NT2/D1 (cell line): ENCODE results near the gene CABP4.

Experiments
- DNase-seq: peaks from one replicate; pipeline ENCODE4 v3.0.0-alpha.2; 2011; ENCODE audit warnings: low read depth, low spot score
- H3K27me3 ChIP-seq: 2 replicates; pipeline ENCODE4 v1.6.0; 2011; ENCODE audit warnings: mild to moderate bottlenecking; ENCODE audit not compliant: insufficient read length, insufficient read depth
- H3K36me3 ChIP-seq: 2 replicates; pipeline ENCODE4 v1.6.1; 2011; ENCODE audit warnings: mild to moderate bottlenecking, low read length, mixed read lengths; ENCODE audit not compliant: insufficient read depth, insufficient read length
- H3K4me1 ChIP-seq: 2 replicates; pipeline ENCODE4 v1.5.1; 2011; ENCODE audit not compliant: insufficient read depth, insufficient read length
- H3K4me3 ChIP-seq: 2 replicates; pipeline ENCODE4 v1.5.1; 2011; ENCODE audit warnings: low read depth; ENCODE audit not compliant: insufficient read length
- H3K9ac ChIP-seq: 2 replicates; pipeline ENCODE4 v1.6.0; 2011; ENCODE audit warnings: low read depth; ENCODE audit not compliant: insufficient read length
- H3K9me3 ChIP-seq: 2 replicates; pipeline ENCODE4 v1.5.1; 2011; ENCODE audit warnings: mild to moderate bottlenecking, low read length; ENCODE audit not compliant: insufficient read depth
- SUZ12 ChIP-seq: IDR thresholded peaks from 2 replicates; pipeline ENCODE4 v1.6.1; 2011; ENCODE audit not compliant: insufficient read length, insufficient read depth; ENCODE audit errors: extremely low read depth
- YY1 ChIP-seq: IDR thresholded peaks from 2 replicates; pipeline ENCODE4 v1.6.1; 2011; ENCODE audit not compliant: insufficient read length, insufficient read depth
- ZNF274 ChIP-seq: IDR thresholded peaks from 2 replicates; pipeline ENCODE4 v1.6.1; 2011; ENCODE audit warnings: mild to moderate bottlenecking, low read depth, low read length

Gene CABP4

DNA sequence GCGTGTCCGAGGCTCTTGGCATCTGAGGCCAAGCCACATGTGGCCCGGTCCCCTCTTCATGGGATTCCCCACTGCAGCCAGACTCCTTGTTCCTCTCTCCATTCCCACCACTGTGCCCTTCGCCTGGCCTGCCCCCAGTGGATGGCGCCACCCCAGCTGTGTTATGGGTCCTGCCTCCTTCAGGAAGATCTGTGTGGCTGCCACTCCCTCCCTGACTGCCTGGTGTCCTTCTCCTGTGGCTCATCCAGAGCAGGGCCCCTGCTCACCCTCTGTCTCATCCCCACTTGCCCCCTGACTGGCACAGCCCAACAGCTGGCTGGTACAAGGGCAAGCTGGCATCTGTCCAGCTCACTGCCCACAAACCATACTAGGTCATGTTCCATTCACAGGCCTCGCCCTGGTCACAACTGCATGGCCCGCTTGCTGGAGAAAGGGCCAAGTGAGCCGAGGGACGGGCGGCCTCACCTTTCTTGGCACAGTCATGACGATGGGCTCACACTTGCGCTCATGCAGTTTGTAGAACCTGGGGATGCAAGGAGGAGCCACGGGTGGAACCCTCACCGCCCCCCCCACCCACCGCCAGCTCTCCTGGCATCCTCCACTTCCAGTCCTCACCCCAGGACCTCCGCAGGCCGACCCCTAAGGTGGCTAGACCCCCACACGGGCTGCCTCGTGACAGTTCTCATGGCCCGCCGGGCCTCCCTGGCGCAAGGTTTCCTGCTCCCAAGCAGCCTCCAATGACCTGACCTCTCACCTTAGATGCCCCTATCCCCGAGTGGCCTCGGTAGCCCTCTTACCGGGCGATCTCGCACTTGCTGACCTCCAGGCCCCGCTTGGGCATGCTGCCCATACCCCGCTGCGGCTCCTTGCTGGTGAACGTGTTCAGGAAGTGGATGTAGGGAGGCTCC, 15.6 kb upstream of the CABP4 start:
- Histone ChIP-seq H3K4me1 (peaks cover 59% of the 10 kb centered on the region), H3K9ac (peak overlapping the region; percentile 43), H3K9me3 (no peaks in the 10 kb centered on the region), H3K27me3 (no peaks in the 10 kb centered on the region), H3K4me3 (no peak overlapping the region), H3K36me3 (peaks cover 74% of the 10 kb centered on the region)
- DNase-seq = no peak
- no peak for TF ChIP-seq ZNF274
- TF ChIP-seq SUZ12 = no peak
- TF ChIP-seq YY1 = no peak

DNA sequence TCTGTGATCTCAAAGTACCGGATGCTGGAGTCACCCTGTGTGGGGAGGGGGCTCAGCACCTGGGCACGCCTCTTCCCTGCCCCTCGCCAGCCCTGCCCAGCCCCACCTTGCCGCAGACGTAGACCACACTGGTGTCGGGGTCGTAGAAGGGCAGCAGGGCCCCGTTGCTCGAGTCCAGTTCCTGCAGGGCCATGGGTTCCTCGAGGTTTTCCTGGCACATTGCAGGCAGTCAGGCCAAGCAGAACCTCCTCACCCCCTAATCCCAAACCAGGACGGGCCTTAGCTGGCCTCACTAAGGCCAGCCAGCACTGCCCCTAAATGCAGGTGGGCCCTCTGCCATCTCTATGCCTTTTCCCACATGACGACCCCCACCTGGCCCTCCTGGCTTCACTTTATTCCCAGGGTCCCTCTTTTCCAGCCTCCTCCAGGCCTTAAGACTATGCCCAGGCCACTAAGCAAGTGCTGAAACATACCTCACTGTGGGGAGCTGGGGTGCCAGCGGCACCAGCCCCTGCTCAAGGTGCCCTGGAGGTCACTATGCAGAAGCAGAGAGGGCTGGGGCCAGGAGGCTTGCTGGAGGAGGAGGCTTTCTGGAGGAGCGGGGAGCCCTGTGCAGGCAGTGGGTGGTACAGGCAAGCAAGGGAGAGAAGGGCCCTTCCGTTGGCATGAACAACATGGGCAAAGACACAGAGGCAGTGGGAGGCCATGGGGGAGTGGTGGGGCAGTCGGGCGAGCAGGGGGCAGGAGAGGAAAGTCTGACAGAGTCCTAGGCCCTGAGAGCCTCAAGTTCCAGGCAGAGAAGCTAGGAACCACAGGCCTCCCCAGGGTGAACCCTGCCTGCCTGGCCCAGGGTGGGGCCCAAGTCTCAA, 14.7 kb upstream of the CABP4 start:
- peaks cover 50% of the 10 kb centered on the region for H3K4me1 ChIP-seq
- TF ChIP-seq SUZ12 = no peak
- no peak for TF ChIP-seq ZNF274
- no peak for TF ChIP-seq YY1
- peaks cover 65% of the 10 kb centered on the region for H3K36me3 ChIP-seq

DNA sequence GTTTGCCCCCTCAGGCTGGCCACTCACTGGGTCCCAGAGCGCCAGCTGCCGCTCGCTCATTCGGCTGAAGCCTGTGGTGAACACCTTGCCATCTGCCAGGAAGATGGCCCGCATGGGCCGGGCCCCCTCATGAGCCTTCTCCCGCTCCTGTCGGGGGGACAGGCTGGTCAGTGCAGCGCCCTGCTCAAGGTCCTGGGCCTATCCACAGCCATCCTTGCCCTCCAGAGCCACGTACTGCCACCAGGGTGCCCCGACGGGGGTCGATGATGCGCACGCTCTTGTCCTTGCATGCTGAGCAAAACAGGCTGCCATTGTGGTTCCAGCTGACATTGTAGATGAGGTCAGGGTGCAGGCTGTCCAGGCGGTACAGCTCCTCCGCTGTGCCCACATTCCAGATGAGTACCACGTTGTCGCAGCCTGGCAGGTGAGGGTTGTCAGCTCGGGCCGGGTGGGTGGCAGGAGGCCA, 14.0 kb upstream of the CABP4 start:
- Histone ChIP-seq H3K27me3 (peaks cover 4% of the 10 kb centered on the region), H3K4me3 (no peak overlapping the region), H3K9ac (peak overlapping the region; percentile 33), H3K36me3 (peaks cover 58% of the 10 kb centered on the region), H3K9me3 (no peaks in the 10 kb centered on the region), H3K4me1 (peaks cover 44% of the 10 kb centered on the region)
- TF ChIP-seq ZNF274 (no peak), SUZ12 (no peak), YY1 (no peak)
- no peak for DNase-seq

More for the DNA sequence above, 14.7 kb upstream of the CABP4 start:
- DNase-seq = no peak
- Histone ChIP-seq H3K27me3 (peaks cover 4% of the 10 kb centered on the region), H3K9me3 (no peaks in the 10 kb centered on the region), H3K4me3 (no peak overlapping the region), H3K9ac (peak overlapping the region; percentile 33)

DNA sequence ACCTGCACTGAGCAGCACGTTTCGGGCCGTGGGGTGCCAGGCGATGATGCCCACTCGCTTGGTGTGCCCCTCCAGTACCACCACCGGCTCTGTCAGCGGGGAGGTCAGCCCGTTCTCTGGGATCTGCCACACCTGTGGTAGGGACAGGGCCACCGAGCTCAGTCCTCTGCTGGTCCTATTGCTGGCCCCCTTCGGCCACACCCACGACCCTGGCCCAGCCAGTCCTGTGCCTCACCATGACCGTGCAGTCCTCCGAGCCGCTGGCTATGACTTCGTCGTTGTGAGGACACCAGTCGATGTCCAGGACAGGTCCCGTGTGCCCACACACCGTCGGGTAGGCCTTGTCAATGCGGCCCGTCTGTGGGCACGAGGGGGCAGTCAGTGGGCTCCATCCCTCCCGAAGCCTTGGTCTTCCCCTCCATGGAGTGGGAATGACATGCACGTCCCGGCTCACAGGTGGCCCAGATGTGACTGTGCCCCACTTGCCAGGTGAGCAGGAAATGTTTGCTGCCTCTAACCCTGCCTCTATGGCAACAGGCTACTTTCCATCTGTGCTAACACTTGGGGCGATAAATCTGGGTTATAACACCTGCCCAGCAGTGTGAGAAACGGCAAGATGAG, 13.3 kb upstream of the CABP4 start:
- H3K4me3 ChIP-seq = no peak overlapping the region
- no peak for DNase-seq
- H3K9me3 ChIP-seq = no peaks in the 10 kb centered on the region
- H3K27me3 ChIP-seq = peaks cover 4% of the 10 kb centered on the region
- TF ChIP-seq ZNF274 (no peak), SUZ12 (no peak), YY1 (no peak)
- peaks cover 37% of the 10 kb centered on the region for H3K4me1 ChIP-seq
- peak overlapping the region; percentile 62 for H3K9ac ChIP-seq
- peaks cover 53% of the 10 kb centered on the region for H3K36me3 ChIP-seq

DNA sequence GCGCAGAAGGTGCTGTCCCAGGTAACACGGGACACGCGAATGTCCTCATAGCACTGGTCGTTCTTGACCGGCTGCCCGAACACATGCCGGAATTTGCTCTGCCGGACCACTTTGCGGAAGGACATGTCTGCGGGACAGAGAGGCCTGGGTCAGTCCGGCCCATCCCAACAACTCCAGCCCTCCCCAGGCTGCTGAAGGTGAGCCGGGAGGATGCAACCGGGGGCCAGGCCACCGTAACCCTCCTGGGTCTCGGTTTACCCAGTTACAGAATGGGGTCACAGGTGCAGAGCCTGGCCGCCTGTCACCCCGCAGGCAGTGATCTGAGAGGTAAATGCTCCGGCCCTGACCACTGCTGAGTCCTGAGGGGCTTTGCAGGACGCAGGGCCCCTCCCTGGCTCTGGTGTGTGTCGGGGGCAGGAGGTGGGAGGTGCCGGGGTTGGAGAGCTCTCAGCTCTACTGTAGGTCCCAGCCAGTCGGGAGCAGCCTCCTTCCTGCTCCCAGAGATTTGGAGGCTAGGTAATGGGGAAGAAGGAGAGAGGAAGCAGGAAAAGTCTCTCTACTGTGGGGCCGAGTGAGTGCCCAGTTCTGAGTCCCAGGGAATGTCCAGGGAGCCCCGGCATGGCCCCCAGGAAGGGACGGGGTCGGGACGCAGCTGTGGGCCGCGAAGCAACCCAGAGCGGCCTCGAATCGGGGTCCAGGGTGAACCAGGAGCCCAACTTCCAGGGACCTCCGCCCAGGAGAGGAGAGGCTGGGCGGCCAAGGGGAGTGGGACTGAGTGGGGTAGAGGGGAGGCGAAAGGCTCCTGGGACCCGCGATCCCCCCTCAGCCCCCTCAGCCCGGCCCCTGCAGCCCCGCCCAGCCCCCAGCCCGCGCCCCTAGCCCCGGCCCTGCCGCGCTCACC, 12.4 kb upstream of the CABP4 start:
- DNase-seq = no peak
- Histone ChIP-seq H3K4me1 (peaks cover 32% of the 10 kb centered on the region), H3K9ac (peak overlapping the region; percentile 97), H3K27me3 (peaks cover 4% of the 10 kb centered on the region), H3K9me3 (no peaks in the 10 kb centered on the region), H3K36me3 (peaks cover 46% of the 10 kb centered on the region), H3K4me3 (peak overlapping the region; percentile 89)
- no peak for TF ChIP-seq SUZ12
- TF ChIP-seq ZNF274 = no peak
- TF ChIP-seq YY1 = no peak

DNA sequence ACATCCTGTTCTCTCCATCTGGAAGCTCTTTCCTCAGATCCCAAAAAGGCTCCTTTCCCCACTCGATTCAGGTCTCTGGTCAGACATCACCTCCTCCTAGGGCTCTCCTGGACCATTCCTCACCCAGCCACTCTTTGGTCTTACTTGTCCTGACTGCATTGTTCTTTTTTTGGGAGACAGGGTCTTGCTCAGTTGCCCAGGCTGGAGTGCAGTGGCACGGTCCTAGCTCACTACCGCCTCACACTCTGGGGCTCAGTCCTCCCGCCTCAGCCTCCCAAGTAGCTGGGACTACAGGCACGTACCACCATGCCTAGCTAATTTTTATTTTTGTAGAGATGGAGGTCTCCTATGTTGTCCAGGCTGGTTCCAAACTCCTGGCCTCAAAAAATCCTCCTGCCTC, 9.6 kb upstream of the CABP4 start:
- Histone ChIP-seq H3K27me3 (peaks cover 4% of the 10 kb centered on the region), H3K9ac (no peak overlapping the region)

More for the DNA sequence above, 9.6 kb upstream of the CABP4 start:
- TF ChIP-seq SUZ12 (no peak), YY1 (no peak), ZNF274 (no peak)
- Histone ChIP-seq H3K4me3 (no peak overlapping the region), H3K4me1 (peaks cover 25% of the 10 kb centered on the region), H3K9me3 (no peaks in the 10 kb centered on the region), H3K36me3 (peaks cover 20% of the 10 kb centered on the region)
- no peak for DNase-seq
